OCI-LY3 (cell line): ENCODE results near the gene ADAMTS6.

Experiments used
- H2AFZ ChIP-seq: fragments of 200-600, 300-600 bp; shearing (Covaris generic); 2 replicates; pipeline ENCODE4 v1.6.0; 2014; ENCODE audit warnings: antibody characterized with exemption, low read depth, low read length
- H3K27ac ChIP-seq: fragments of 200-600, 300-600 bp; sonication (generic); 2 replicates; pipeline ENCODE4 v1.5.1; 2014; ENCODE audit warnings: mild to moderate bottlenecking, low read length, moderate library complexity, mixed read lengths
- H3K27me3 ChIP-seq: fragments of 200-600, 300-600 bp; sonication (generic); 2 replicates; pipeline ENCODE4 v1.6.1; 2014; ENCODE audit warnings: low read depth, low read length, mixed read lengths
- H3K36me3 ChIP-seq: fragments of 200-600, 300-600 bp; sonication (generic); replicated peaks from 2 replicates; pipeline ENCODE3; 2014; ENCODE audit warnings: low read depth, low read length, mixed read lengths
- H3K4me1 ChIP-seq: fragments of 300-600, 200-600 bp; sonication (generic); 2 replicates; pipeline ENCODE4 v1.6.1; 2014; ENCODE audit warnings: low read length, mixed read lengths
- H3K4me2 ChIP-seq: fragments of 200-600, 300-600 bp; sonication (generic); 2 replicates; pipeline ENCODE4 v1.6.1; 2014; ENCODE audit warnings: low read length, mixed read lengths
- H3K4me3 ChIP-seq: fragments of 300-600, 200-600 bp; sonication (generic); 2 replicates; pipeline ENCODE4 v1.5.1; 2014; ENCODE audit warnings: antibody characterized with exemption, mild to moderate bottlenecking, low read length, moderate library complexity
- H3K79me2 ChIP-seq: fragments of 300-600, 200-600 bp; shearing (Covaris generic); 2 replicates; pipeline ENCODE4 v1.6.1; 2014; ENCODE audit warnings: mild to moderate bottlenecking, low read length, mixed read lengths
- H3K9ac ChIP-seq: fragments of 300-600, 200-600 bp; shearing (Covaris generic); 2 replicates; pipeline ENCODE4 v1.6.0; 2014; ENCODE audit warnings: mild to moderate bottlenecking, low read length, moderate library complexity
- H3K9me3 ChIP-seq: fragments of 200-600, 300-600 bp; shearing (Covaris generic); 2 replicates; pipeline ENCODE4 v1.6.1; 2014; ENCODE audit warnings: low read length, mixed read lengths; ENCODE audit not compliant: insufficient read depth
- H4K20me1 ChIP-seq: fragments of 200-600, 300-600 bp; sonication (generic); 2 replicates; pipeline ENCODE4 v1.6.1; 2016; ENCODE audit warnings: low read length, mixed read lengths; ENCODE audit not compliant: insufficient read depth
- EZH2phosphoT487 ChIP-seq: fragments of 200-600 bp; shearing (Covaris generic); IDR thresholded peaks from 2 replicates; pipeline ENCODE4 v1.6.1; 2018; ENCODE audit warnings: antibody characterized with exemption, mixed run types, low read depth
- TF ChIP-seq, protein P1 (sequence below): fragments of 200-600, 300-600 bp; sonication (generic); IDR thresholded peaks from 2 replicates; pipeline ENCODE4 v1.5.1; 2014; ENCODE audit warnings: antibody characterized with exemption, low read length, low read depth

ADAMTS6 gene

DNA sequence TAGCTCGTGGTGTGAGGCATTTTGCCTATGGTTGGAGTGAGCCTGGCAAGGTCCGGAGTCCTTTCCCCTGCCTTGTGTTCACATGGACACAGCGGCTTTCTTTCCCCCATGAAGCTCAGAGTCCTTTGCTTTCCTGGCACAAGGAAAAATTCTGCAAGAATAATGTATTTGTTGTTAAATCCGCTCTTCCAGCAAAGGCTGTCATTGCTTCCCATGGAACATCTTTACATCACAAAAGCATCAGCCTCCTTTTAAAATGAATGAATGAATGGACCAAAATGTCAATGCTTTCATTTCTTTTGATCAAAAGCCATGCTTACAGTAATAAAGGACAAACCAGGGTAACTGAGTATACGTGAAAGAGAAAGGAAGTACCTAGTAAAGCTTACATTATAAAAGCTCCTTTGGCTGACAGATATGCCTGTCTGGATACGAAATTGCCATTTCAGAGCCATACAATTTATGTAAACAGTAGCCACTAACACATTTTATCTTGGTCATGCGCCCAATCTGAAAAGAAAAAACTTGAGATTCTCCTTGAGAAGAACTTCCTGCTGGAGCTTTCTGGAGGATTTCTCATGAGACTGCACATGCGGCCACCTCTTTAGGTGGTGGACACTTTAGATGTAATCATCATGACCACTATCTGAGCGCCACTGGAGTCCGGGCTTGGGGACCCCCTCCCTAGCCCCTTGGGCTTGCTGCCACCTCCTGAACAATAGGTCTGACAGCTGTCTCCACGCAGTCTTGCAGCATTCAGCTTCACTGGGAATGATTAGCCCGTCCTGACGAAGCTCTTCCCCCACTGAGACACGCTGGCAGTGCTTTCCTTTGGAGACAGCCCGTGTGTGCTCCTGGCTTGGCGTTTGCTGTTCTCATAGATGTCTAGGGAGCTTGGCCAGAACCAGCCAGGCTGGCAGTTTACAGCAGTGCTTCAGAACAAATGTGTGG lies 355.9 kb downstream of the ADAMTS6 start:
- Histone ChIP-seq H3K27me3 (no peaks in the 10 kb centered on the region), H4K20me1 (no peaks in the 10 kb centered on the region), H3K4me1 (no peaks in the 10 kb centered on the region), H3K4me2 (no peak overlapping the region), H2AFZ (no peak overlapping the region), H3K36me3 (no peaks in the 10 kb centered on the region), H3K4me3 (no peak overlapping the region), H3K9me3 (no peaks in the 10 kb centered on the region), H3K27ac (no peak overlapping the region), H3K9ac (no peak overlapping the region), H3K79me2 (no peaks in the 10 kb centered on the region)
- TF ChIP-seq, protein P1, sequence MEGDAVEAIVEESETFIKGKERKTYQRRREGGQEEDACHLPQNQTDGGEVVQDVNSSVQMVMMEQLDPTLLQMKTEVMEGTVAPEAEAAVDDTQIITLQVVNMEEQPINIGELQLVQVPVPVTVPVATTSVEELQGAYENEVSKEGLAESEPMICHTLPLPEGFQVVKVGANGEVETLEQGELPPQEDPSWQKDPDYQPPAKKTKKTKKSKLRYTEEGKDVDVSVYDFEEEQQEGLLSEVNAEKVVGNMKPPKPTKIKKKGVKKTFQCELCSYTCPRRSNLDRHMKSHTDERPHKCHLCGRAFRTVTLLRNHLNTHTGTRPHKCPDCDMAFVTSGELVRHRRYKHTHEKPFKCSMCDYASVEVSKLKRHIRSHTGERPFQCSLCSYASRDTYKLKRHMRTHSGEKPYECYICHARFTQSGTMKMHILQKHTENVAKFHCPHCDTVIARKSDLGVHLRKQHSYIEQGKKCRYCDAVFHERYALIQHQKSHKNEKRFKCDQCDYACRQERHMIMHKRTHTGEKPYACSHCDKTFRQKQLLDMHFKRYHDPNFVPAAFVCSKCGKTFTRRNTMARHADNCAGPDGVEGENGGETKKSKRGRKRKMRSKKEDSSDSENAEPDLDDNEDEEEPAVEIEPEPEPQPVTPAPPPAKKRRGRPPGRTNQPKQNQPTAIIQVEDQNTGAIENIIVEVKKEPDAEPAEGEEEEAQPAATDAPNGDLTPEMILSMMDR: no peak
- no peak for TF ChIP-seq EZH2phosphoT487

DNA sequence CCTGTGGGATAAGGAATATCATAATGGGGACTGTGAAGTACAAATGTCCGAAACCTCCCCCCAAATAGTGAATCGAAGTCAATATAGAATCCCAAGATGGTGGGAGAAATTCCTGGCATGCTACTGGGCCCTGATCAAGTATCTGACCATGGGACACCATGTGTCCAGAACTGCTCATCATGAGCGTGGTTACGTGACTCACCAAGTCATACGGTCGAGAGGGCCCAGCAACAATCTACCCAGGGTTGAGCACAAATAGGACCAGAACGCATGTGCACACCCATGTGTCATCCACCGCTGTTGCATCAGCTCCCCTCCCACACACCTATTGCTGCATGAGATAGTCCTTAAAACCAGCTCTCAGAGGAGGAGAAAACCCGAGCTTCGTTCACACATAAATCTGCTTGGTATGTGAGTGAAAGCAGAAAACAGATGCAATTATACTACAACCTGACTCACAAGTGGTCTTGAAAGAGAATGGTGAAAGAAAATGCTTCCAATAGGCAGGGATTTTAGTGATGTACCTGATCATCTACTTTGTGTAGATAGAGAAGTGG lies 359.8 kb downstream of the ADAMTS6 start:
- no peak overlapping the region for H3K9ac ChIP-seq
- no peak overlapping the region for H2AFZ ChIP-seq
- H3K36me3 ChIP-seq: no peaks in the 10 kb centered on the region
- no peak overlapping the region for H3K4me3 ChIP-seq
- H3K79me2 ChIP-seq: no peaks in the 10 kb centered on the region
- no peak overlapping the region for H3K27ac ChIP-seq
- no peaks in the 10 kb centered on the region for H3K4me1 ChIP-seq
- H4K20me1 ChIP-seq: no peaks in the 10 kb centered on the region
- H3K27me3 ChIP-seq: no peaks in the 10 kb centered on the region
- TF ChIP-seq EZH2phosphoT487: no peak
- TF ChIP-seq, protein P1: no peak
- no peaks in the 10 kb centered on the region for H3K9me3 ChIP-seq
- no peak overlapping the region for H3K4me2 ChIP-seq

DNA sequence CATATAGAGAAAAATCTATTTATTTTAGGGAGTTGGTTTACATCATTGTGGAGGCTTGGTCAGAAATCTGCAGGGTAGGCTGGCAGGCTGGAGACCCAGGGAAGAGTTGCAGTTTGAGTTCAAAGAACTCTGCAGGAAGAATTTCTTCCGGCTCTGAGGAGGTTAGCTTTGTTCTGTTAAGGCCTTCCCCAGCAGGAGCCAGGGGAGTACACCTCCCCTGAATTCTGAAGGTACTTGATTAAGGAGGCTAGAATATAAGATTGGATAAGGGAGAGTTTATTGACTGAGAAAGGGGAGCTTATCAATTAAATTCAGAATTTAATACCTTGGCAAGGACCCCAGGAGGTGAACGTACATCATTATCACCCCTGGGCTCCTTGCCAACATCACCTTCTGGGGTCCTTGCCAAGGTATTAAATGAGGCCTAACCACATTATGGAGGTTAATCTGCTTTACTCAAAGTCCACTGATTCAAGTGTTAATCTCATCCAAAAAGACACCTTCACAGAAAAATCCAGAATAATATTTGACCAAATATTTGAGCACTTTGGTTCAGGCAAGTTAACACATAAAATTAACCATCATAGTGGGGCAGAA lies 361.3 kb downstream of the ADAMTS6 start:
- H4K20me1 ChIP-seq: no peaks in the 10 kb centered on the region
- no peaks in the 10 kb centered on the region for H3K79me2 ChIP-seq
- no peaks in the 10 kb centered on the region for H3K36me3 ChIP-seq
- no peak overlapping the region for H3K4me2 ChIP-seq
- no peak overlapping the region for H3K4me3 ChIP-seq
- TF ChIP-seq EZH2phosphoT487: no peak
- TF ChIP-seq, protein P1: no peak
- H3K27me3 ChIP-seq: no peaks in the 10 kb centered on the region
- H2AFZ ChIP-seq: no peak overlapping the region
- H3K4me1 ChIP-seq: no peaks in the 10 kb centered on the region
- no peaks in the 10 kb centered on the region for H3K9me3 ChIP-seq
- H3K27ac ChIP-seq: no peak overlapping the region
- no peak overlapping the region for H3K9ac ChIP-seq

DNA sequence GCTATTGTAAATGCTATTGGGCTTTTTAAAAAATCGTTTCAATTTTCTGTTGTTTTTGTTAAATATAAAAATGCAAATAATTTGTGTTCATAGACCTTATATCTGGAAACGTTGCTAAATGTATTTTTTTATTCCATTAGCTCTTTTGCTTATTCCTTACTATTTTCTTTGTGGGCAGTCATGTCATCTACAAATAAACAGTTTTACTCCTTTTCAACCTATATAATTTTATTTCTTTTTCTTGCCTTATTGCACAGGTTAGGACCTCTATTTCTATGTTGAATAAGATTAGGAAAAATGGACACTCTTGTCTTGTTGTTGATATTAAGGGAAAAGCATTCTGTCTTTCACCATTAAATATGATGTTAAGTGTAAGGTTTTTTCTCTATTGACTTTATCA lies 364.2 kb downstream of the ADAMTS6 start:
- TF ChIP-seq, protein P1: no peak
- no peak for TF ChIP-seq EZH2phosphoT487
- no peak overlapping the region for H3K4me2 ChIP-seq
- no peak overlapping the region for H2AFZ ChIP-seq
- H3K4me3 ChIP-seq: no peak overlapping the region
- no peaks in the 10 kb centered on the region for H3K79me2 ChIP-seq
- no peaks in the 10 kb centered on the region for H3K27me3 ChIP-seq
- no peak overlapping the region for H3K27ac ChIP-seq
- no peaks in the 10 kb centered on the region for H3K9me3 ChIP-seq
- no peaks in the 10 kb centered on the region for H3K4me1 ChIP-seq
- H3K36me3 ChIP-seq: no peaks in the 10 kb centered on the region
- no peaks in the 10 kb centered on the region for H4K20me1 ChIP-seq
- no peak overlapping the region for H3K9ac ChIP-seq
